ENCODE results near the gene MRPS10.

The MRPS10 gene

GRCh38 chr6:42217519-42218367 lies at the start of gene MRPS10:
Gene MRPS10 (minus strand): TSS chr6:42217861. CDS start chr6:42217849, 12 bp downstream.
- no peak for TF ChIP-seq CTCF (IDR thresholded peaks at IDR 0.05; ENCODE audit: insufficient read depth, missing control alignments)
- FAIRE-seq (no peak), DNase-seq (ENCODE audit: insufficient read length, low spot score) (peak; percentile 63)

DNA sequence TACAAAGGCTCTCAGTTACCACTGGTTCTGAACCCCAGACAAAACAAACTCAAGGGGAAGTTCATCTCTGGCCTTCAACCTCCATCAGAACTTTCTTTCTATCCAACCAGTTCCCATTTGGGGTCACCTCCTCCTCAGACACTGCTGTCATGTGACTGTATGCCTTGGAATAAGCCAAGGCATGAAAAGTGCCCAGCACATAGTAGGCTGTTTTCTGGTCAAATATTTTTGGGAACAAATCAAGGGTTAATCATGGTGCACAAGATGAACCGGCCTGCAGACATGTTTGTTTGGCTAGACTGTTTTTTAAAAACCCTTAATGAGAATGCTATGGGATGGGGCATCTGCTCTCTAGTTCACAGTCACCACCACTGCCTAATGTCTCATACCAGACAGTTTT lies 48.9 kb upstream of the MRPS10 start:
- no peak for DNase-seq (ENCODE audit: insufficient read length, low spot score)
- FAIRE-seq = no peak
- TF ChIP-seq CTCF (IDR thresholded peaks at IDR 0.05; ENCODE audit: insufficient read depth, missing control alignments) = no peak

DNA sequence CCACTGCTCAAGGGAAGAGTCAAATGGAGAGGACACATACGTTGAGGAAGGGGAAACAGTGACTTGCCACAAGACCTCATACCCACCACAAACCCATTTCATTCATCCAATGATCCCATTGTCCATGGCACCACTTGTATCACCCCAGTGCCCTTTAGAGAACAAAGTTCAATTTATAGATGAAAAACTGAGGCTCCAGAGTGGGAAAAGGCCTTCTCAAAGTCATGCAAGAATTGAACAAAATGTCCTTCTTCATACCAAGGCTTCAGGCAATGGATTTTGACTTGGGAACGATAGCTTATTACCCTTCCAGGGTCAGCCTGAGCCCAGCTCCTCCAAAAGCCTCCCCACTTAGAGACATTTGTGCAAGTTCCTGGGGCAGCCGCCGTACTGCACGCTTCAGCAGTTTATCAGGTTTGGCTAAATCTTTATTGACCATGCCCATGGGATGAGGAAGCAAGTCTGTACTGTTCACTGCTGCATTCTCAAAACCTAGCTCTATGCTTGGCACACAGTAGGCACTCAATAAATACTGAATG lies 47.3 kb upstream of the MRPS10 start:
- DNase-seq (ENCODE audit: insufficient read length, low spot score) = no peak
- no peak for FAIRE-seq
- no peak for TF ChIP-seq CTCF (IDR thresholded peaks at IDR 0.05; ENCODE audit: insufficient read depth, missing control alignments)

DNA sequence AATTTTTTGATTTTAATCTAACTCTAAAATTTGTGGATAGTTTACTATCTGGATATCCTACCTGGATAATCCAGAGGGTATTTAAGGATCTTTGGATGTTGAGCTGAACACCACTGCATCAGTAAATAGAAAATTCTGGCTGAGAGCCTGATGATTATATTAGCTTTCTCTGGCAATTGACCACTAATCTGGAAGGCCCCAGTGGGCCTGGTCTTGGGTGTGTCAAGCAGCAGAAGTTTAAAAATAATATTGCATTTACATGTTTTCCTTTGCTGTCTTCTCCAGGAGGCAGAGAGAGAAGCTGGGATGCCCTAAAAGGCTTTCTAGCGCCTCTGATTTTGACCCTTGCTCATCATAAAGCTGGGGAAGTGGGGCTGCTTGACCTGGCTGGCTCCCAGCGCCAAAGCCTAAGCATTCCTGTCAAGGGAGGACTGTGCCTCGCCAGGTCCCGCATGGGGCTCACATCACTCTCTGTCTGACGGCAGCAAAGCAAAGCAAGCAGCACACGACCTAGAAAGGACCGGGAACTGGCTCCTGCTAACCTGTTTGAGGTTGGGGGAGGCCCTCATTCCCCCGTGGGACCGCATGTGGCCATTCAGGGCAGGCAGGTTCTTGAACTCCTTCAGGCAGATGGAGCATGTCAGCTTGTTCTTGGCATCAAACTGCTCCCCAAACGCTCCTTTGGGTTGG lies 46.6 kb upstream of the MRPS10 start:
- DNase-seq (ENCODE audit: insufficient read length, low spot score) = no peak
- no peak for TF ChIP-seq CTCF (IDR thresholded peaks at IDR 0.05; ENCODE audit: insufficient read depth, missing control alignments)
- FAIRE-seq = no peak

- FAIRE-seq = no peak
- TF ChIP-seq CTCF (IDR thresholded peaks at IDR 0.05; ENCODE audit: insufficient read depth, missing control alignments) = no peak
- no peak for DNase-seq (ENCODE audit: insufficient read length, low spot score)
Observed at GRCh38 chr6:42263165-42263728, 45.6 kb upstream of the MRPS10 start.

DNA sequence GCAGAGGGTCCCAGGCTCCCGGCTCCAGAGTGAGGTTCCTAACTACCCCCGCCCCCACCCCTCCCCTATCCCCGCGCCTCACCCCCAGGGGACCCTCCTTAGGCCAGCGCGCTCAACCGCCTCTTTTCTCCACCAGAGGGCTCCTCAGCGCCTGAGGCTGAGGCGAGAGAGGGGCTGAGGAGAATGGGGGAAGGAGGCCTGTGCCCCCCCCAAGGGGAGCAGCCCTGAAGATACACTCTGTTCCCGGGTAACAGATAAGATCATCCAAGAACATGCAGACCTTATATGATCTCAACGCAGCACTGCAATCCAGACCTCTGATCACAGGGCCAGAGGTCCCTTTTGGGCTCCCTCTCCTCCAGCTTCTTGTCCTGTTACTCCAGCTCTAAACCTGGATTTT lies 43.3 kb upstream of the MRPS10 start:
- peak; percentile 46 for TF ChIP-seq CTCF (IDR thresholded peaks at IDR 0.05; ENCODE audit: insufficient read depth, missing control alignments)
- FAIRE-seq (no peak), DNase-seq (ENCODE audit: insufficient read length, low spot score) (peak; percentile 71)

All from D721Med (cell line).